ENCODE results near the gene DCDC2B. TPM values are rescaled to one million over a fixed set of nuclear protein-coding genes. Genes with fewer than 3 reads are reported as not detected.

The DCDC2B gene
- total RNA-seq, result not detected in 2 replicates

DNA sequence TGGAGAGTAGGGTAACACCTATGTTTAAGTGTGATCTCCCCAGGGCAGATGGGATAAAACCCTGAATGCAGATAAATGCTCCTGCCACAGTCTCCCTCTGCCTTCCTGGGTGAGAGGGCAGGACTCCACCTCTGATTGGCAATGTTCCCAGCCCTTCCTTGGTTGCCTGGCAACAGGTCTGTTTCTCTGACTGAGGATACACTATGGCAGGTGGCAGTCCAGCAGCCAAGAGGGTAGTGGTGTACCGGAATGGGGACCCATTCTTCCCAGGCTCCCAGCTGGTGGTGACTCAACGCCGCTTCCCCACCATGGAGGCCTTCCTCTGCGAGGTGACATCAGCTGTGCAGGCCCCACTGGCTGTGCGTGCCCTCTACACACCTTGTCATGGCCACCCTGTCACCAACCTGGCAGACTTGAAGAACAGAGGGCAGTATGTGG, at the start of gene DCDC2B:
DCDC2B (plus strand) TSS at position 199 of the 438 bp plus-strand sequence; CDS start at position 204, 5 bp downstream.

DNA sequence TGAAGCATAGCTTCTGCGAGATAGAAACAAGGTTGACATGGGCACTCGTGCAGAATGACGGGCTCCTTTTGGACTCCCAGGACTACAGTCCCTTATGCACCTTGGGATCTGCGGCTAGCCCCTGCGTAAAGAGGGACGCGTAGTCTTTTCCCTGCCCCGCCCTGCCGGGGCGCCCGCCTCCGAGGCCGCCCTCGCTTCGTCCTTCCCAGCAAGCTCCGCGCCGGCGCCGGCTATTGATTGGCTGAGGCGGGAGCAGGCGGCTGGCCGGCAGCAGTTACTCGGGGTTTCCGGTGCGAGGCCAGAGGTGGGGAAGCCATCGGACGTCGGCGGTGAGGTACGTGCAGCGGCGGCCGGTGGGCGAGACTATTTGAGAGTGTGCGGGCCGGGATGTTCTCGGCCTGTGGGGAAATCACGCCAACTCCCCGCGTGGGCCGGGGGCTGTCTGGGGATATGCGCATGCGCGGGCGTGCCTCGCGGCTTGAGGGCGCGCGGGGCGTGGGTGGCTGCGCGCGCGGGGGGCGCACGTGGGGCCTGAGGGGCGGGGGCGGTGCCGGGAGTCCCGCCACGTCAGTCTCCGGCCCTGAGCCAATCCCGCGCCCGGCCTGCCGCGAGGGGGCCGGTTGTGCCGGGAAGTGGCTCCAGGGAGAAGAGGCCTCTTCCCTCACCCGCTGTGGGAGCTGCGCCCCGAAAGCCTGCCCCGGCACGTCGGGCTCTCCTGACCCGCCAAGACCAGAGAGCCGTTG, 29.3 kb upstream of the DCDC2B start, which contains the start of gene TXLNA:
TXLNA (plus strand) TSS at position 233 of the 743 bp plus-strand sequence. CDS start 671 bp downstream, outside the sequence.

DNA sequence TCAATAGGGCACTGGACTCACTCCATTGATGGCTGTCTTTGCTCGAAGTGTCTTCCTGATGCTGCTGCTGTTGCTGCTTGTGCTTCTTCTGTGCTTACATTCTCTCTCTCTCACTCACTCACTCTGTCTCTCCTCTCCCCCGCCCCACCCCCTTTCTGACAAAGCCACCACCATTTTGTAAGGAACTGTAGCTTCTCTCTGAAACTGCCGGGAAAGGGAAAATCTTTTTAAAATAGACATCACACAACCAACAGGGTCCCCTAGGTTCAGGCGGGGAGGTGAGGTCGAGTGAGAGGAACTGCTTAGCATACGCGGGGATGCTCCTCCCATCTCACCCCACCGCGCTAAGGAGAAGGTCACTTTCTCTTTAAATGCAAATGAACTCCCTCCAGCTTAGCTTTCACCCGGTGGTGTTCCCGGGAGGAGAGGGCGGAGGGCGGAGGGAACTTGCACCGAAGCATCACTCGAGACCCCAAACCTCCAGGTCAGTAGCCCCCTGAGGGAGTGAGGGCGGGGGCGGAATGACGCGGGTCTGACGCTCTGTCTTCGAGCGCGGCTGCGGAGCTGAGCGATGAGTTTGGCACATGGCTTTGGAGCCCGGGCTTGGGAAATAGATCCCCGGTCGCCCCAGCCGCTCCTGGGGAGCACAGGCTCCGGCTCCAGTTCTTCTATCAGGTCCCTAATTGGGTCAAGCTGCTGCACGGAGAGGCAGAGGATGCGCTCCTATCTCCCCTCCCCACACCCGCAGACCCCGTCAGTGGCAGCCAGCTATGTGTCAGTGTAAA, 8.5 kb upstream of the DCDC2B start, which contains the start of gene CCDC28B:
CCDC28B (plus strand) TSS at position 370 of the 785 bp plus-strand sequence. CDS start 1,341 bp downstream, outside the sequence.

DNA sequence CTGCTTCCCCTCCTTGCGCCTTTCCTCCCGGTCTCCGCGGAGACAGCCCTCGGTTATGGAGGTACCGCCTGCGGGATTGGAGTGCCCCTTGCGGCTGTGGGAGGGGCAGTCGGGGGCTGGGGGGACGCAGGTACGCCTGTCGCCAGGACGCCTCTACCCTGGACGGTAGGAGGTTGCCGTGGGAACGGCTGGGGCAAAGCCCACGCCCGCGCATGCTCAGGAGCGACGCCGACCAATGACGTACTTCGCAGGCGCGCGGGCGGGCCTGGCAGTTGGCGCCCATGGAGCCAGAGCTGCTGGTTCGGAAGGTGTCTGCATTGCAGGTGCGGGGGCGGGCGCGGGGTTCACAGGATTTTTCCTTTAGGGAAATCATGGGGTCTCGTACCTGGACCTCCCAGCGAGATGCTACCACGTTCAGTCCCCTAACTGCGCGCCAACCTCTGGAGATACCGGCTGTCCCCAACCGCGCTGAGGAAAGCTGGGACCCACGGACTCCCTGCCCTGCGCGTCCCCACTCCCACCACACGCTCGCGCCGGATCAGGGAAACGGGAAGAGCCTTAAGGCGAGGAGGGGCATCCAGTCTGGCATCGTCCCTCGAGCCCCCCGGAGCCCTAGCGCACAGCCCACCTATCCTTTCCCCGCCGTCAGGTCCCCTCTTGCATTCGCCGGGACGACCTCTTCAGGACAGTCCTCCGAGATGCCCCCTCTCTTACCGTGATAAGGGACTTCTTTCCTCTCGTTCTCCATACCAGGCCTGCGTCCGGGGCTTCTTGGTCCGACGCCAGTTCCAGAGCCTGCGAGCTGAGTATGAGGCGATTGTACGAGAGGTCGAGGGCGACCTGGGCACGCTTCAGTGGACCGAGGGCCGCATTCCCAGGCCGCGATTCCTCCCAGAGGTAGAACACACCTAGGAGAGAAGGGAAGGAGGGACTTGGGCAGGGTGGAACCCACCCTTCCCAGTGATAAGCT, 3.2 kb upstream of the DCDC2B start, which contains the start of gene IQCC:
IQCC (plus strand) TSS at position 271 of the 970 bp plus-strand sequence; CDS start at position 282, 11 bp downstream.

DNA sequence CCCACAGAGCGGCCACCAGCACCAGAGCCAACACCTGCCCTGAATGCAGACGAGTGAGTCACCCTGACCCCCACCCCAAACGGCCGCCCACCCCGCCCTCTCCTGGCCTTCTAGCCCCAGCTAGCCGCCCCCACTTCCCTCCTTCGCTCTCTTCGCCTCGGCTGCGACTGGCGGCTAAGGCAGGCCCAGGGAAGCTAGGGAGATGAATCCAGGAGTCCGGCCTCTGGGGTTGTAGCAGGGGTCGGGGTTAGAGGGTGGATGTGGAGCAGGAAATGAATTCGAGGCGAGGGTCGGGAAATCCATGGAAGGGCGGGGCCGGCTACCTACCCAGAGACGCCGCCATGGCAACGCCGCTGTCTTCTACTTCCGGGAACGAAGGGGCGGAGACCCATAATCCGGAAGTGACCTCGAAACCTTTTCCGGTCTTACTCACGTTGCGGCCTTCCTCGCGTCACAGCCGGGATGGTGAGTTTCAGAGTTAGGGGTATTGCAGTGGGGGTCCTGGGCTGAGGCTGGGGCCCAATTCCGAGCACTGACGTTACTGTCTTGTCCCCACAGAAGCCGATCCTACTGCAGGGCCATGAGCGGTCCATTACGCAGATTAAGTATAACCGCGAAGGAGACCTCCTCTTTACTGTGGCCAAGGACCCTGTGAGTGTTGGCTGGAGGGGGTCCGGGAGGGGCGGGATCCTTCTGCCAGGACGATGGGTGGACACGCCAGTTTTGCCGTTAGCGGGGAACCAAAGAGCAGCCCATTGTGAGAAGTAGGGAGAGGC, 13.3 kb downstream of the DCDC2B start, which contains the start of the genes EIF3I and TMEM234:
EIF3I (plus strand) TSS at position 428 of the 776 bp plus-strand sequence; CDS start at position 463, 35 bp downstream.
TMEM234 (minus strand) TSS at position 374 of the 776 bp plus-strand sequence; CDS start at position 343, 31 bp downstream.

DNA sequence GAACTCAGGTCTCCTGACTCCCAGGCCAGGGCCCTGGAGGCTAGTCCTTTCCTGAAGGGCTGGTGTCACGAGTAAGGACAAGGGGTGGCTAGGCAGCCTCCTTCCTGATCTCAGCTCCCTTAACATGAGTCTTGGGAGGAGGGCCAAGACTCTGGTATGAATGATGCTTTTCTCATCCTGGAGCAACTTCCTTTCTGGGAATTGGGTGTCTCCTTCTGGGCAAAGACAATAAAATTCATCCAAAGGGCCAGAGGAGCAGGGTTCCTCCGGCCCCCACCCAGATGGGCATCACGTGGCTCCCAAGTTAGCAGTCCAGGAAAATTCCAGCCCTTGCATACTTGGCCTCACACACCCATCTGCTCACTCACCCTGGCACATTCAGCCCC, 38.0 kb downstream of the DCDC2B start, which contains the start of gene FAM167B:
FAM167B (plus strand) TSS at position 335 of the 386 bp plus-strand sequence. CDS start 200 bp downstream, outside the sequence.

DNA sequence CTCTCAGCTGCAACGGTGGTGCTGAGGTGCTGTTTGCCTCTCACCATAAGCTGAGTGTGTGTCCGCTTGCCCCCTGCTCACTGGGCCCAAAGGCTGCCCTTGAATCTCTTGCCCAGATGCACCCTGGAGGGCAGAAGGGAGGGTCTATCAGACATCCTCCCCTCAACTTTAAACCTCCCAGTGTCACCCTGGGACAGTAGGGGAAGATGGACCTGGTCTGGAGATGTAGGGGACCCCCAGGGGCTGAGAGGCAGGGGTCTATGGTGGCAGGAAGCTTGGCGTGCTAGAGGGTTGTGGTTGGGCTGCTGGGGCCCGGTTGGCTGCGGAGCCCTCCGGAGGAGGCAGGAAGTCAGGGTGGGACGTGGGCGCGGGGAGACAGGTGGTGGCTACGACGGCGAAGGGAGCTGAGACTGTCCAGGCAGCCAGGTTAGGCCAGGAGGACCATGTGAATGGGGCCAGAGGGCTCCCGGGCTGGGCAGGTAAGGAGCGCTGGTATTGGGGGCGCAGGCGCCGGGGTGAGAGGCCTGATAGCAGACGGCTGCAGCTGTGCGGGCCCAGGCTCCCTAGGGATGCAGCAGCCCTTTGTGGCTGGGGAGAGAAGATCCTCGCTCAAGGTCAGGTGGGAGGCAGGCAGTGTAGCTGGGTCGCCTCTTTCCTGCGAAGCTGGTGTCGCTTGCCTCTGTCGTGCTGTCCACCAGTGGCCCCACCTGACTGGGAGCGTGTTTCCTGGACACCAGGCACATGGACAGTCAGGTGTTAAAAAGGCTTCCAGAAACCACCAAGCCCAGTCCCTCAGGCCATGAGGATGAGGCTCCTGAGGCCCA, 42.2 kb downstream of the DCDC2B start, which contains the start of gene LCK:
LCK (plus strand) TSS at position 373 of the 824 bp plus-strand sequence. CDS start 23,065 bp downstream, outside the sequence.

Other genes starting within 250 kb of the DCDC2B start
- gene KHDRBS1, start 195.2 kb upstream of the DCDC2B start, total RNA-seq, result 49.5 and 52.6 TPM in 2 replicates
- gene TMEM39B, start 136.2 kb upstream of the DCDC2B start, total RNA-seq, result 6.3 and 8.9 TPM in 2 replicates
- gene KPNA6, start 101.0 kb upstream of the DCDC2B start, total RNA-seq, result 40.0 and 65.5 TPM in 2 replicates
- 53.4 and 62.5 TPM in 2 replicates for gene TXLNA, start 29.4 kb upstream of the DCDC2B start, total RNA-seq
- 12.5 and 18.1 TPM in 2 replicates for gene CCDC28B, start 8.5 kb upstream of the DCDC2B start, total RNA-seq
- gene IQCC, start 3.4 kb upstream of the DCDC2B start, total RNA-seq, result 0.54 and 0.79 TPM in 2 replicates
- 19.4 and 29.1 TPM in 2 replicates for gene TMEM234, start 13.3 kb downstream of the DCDC2B start, total RNA-seq
- 163 and 360 TPM in 2 replicates for gene EIF3I, start 13.3 kb downstream of the DCDC2B start, total RNA-seq
- 1.2 TPM in 1 of 2 replicates, not detected in the other for gene FAM167B, start 38.1 kb downstream of the DCDC2B start, total RNA-seq
- gene LCK, start 42.2 kb downstream of the DCDC2B start, total RNA-seq, result 1.2 and 2.4 TPM in 2 replicates
- gene HDAC1, start 83.0 kb downstream of the DCDC2B start, total RNA-seq, result 72.1 and 80.5 TPM in 2 replicates
- gene MARCKSL1, start 127.1 kb downstream of the DCDC2B start, total RNA-seq, result 11.0 and 43.6 TPM in 2 replicates
- gene FAM229A, start 153.4 kb downstream of the DCDC2B start, total RNA-seq, result 2.4 and 3.9 TPM in 2 replicates
- gene TSSK3, start 153.4 kb downstream of the DCDC2B start, total RNA-seq, result 0.39 TPM in 1 of 2 replicates, not detected in the other
- 68.7 and 76.1 TPM in 2 replicates for gene BSDC1, start 185.4 kb downstream of the DCDC2B start, total RNA-seq